ENCODE data around the gene TBL3.

The TBL3 gene

GRCh38 chr16:2009791-2010510 lies 38.1 kb downstream of the TBL3 start, which contains the start of gene ZNF598 (continued):
- TF ChIP-seq ZNF677 (tag by site-specific recombination; IDR thresholded peaks at IDR 0.05) (no peak), ZNF26 (tag by site-specific recombination; IDR thresholded peaks at IDR 0.05) (no peak), ZSCAN18 (tag by site-specific recombination; IDR thresholded peaks at IDR 0.05) (no peak), ZNF549 (tag by site-specific recombination; IDR thresholded peaks at IDR 0.05) (no peak), ZSCAN4 (tag by site-specific recombination; IDR thresholded peaks at IDR 0.05) (no peak), ZNF623 (tag by site-specific recombination; IDR thresholded peaks at IDR 0.05) (no peak), ZNF292 (tag by site-specific recombination; IDR thresholded peaks at IDR 0.05; ENCODE audit: borderline replicate concordance, low read depth) (no peak), ZNF692 (tag by site-specific recombination; IDR thresholded peaks at IDR 0.05) (peak; percentile 78), ZFP41 (tag by site-specific recombination; IDR thresholded peaks at IDR 0.05; ENCODE audit: borderline replicate concordance) (no peak), PRDM1 (tag by site-specific recombination; IDR thresholded peaks at IDR 0.05) (no peak), KLF1 (tag by site-specific recombination; IDR thresholded peaks at IDR 0.05) (peak; percentile 42; the same call in 1 of the 2 replicates), ZBTB6 (tag by site-specific recombination; IDR thresholded peaks at IDR 0.05) (0 out of 2 replicates have a peak, but pooled peaks have one; percentile 8), ZNF501 (tag by site-specific recombination; IDR thresholded peaks at IDR 0.05) (peak; percentile 61; the same call in 1 of the 2 replicates), KLF9 (tag by site-specific recombination; IDR thresholded peaks at IDR 0.05; ENCODE audit: low read depth) (peak; percentile 45; the same call in 1 of the 2 replicates), ZBTB48 (tag by site-specific recombination; IDR thresholded peaks at IDR 0.05) (0 out of 2 replicates have a peak, but pooled peaks have one; percentile 27), KLF16 (tag by site-specific recombination; IDR thresholded peaks at IDR 0.05) (peak; percentile 75; the same call in 1 of the 2 replicates), CTCF (tag by site-specific recombination; IDR thresholded peaks at IDR 0.05) (no peak), PRDM4 (tag by site-specific recombination; IDR thresholded peaks at IDR 0.05) (no peak), ZNF23 (tag by site-specific recombination; IDR thresholded peaks at IDR 0.05; ENCODE audit: borderline replicate concordance) (no peak), BCL11B (tag by site-specific recombination; IDR thresholded peaks at IDR 0.05; ENCODE audit: low read depth) (0 out of 2 replicates have a peak, but pooled peaks have one; percentile 12), ZSCAN23 (tag by site-specific recombination; IDR thresholded peaks at IDR 0.05) (peak; percentile 49; the same call in 1 of the 2 replicates), ZNF514 (tag by site-specific recombination; IDR thresholded peaks at IDR 0.05) (no peak), ZNF843 (tag by site-specific recombination; IDR thresholded peaks at IDR 0.05) (peak; percentile 77), ZNF416 (tag by site-specific recombination; IDR thresholded peaks at IDR 0.05) (no peak), ZNF248 (tag by site-specific recombination; IDR thresholded peaks at IDR 0.05) (no peak), ZNF610 (tag by site-specific recombination; IDR thresholded peaks at IDR 0.05; ENCODE audit: borderline replicate concordance) (peak; percentile 56; the same call in 1 of the 2 replicates), ZNF335 (tag by site-specific recombination; conservative IDR thresholded peaks at IDR 0.05) (peak; percentile 90), ZNF175 (tag by site-specific recombination; IDR thresholded peaks at IDR 0.05) (no peak), ZNF571 (tag by site-specific recombination; IDR thresholded peaks at IDR 0.05) (no peak)

Data from HEK293 (cell line).